ENCODE measurements around the gene PRSS53.

The PRSS53 gene

GRCh38 chr16:31118223-31119155 lies 29.7 kb upstream of the PRSS53 start:
- Histone ChIP-seq H3K36me3 (ENCODE audit: control insufficient read depth in 5 of 5, insufficient read depth in 5 of 5, low read length in 5 of 5) (peaks cover 5 to 38% (median 27%) of the 10 kb centered on the region in 5 donors), H3K27ac (ENCODE audit: low read depth, low read length) (peak overlapping the region; percentile 98), H3K4me1 (ENCODE audit: control insufficient read depth in 5 of 5, insufficient read depth in 5 of 5, low read length in 5 of 5) (peaks cover 7 to 31% (median 16%) of the 10 kb centered on the region in 5 donors), H3K9ac (ENCODE audit: low read length in 5 of 5) (peak overlapping the region; percentile 67 to 93 (median 89)), H3K4me3 (ENCODE audit: low read depth in 1 of 5, low read length in 5 of 5) (peak overlapping the region; percentile 67 to 93 (median 81)), H3K9me3 (ENCODE audit: control insufficient read depth in 5 of 5, low read length in 5 of 5) (no peaks in the 10 kb centered on the region), H3K27me3 (ENCODE audit: control insufficient read depth in 5 of 5, insufficient read depth in 4 of 5, low read length in 5 of 5) (no peaks in the 10 kb centered on the region)

- Histone ChIP-seq H3K4me1 (ENCODE audit: control insufficient read depth in 5 of 5, insufficient read depth in 5 of 5, low read length in 5 of 5) (peaks cover 7 to 40% (median 25%) of the 10 kb centered on the region in 5 donors), H3K27me3 (ENCODE audit: control insufficient read depth in 5 of 5, insufficient read depth in 4 of 5, low read length in 5 of 5) (no peaks in the 10 kb centered on the region), H3K4me3 (ENCODE audit: low read depth in 1 of 5, low read length in 5 of 5) (peak within 1 kb of the TSS; percentile 67 to 93 (median 81))
Measured at GRCh38 chr16:31117384-31118222, 28.9 kb upstream of the PRSS53 start, which contains the start of gene KAT8. KAT8 (plus strand) TSS chr16:31117664; CDS start chr16:31117682, 18 bp downstream.

GRCh38 chr16:31114468-31114867 lies 25.7 kb upstream of the PRSS53 start:
- H3K9ac ChIP-seq (ENCODE audit: low read length in 5 of 5) = no peak overlapping the region
- no peaks in the 10 kb centered on the region for H3K27me3 ChIP-seq (ENCODE audit: control insufficient read depth in 5 of 5, insufficient read depth in 4 of 5, low read length in 5 of 5)
- H3K36me3 ChIP-seq (ENCODE audit: control insufficient read depth in 5 of 5, insufficient read depth in 5 of 5, low read length in 5 of 5) = peaks cover 0 to 43% (median 35%) of the 10 kb centered on the region in 5 donors
- H3K9me3 ChIP-seq (ENCODE audit: control insufficient read depth in 5 of 5, low read length in 5 of 5) = no peaks in the 10 kb centered on the region
- peak overlapping the region; percentile 65 for H3K27ac ChIP-seq (ENCODE audit: low read depth, low read length)
- H3K4me3 ChIP-seq (ENCODE audit: low read depth in 1 of 5, low read length in 5 of 5) = no peak overlapping the region
- peaks cover 7 to 44% (median 33%) of the 10 kb centered on the region in 5 donors for H3K4me1 ChIP-seq (ENCODE audit: control insufficient read depth in 5 of 5, insufficient read depth in 5 of 5, low read length in 5 of 5)

More at GRCh38 chr16:31117384-31118222, 28.9 kb upstream of the PRSS53 start, which contains the start of gene KAT8:
- H3K27ac ChIP-seq (ENCODE audit: low read depth, low read length) = peak within 1 kb of the TSS; percentile 98
- no peaks in the 10 kb centered on the region for H3K9me3 ChIP-seq (ENCODE audit: control insufficient read depth in 5 of 5, low read length in 5 of 5)
- peak within 1 kb of the TSS; percentile 73 to 93 (median 89) for H3K9ac ChIP-seq (ENCODE audit: low read length in 5 of 5)
- peaks cover 5 to 41% (median 30%) of the 10 kb centered on the region in 5 donors for H3K36me3 ChIP-seq (ENCODE audit: control insufficient read depth in 5 of 5, insufficient read depth in 5 of 5, low read length in 5 of 5)

GRCh38 chr16:31113121-31114120 lies 24.7 kb upstream of the PRSS53 start:
- peaks cover 0 to 39% (median 38%) of the 10 kb centered on the region in 5 donors for H3K36me3 ChIP-seq (ENCODE audit: control insufficient read depth in 5 of 5, insufficient read depth in 5 of 5, low read length in 5 of 5)
- H3K9me3 ChIP-seq (ENCODE audit: control insufficient read depth in 5 of 5, low read length in 5 of 5) = no peaks in the 10 kb centered on the region
- H3K27me3 ChIP-seq (ENCODE audit: control insufficient read depth in 5 of 5, insufficient read depth in 4 of 5, low read length in 5 of 5) = no peaks in the 10 kb centered on the region
- no peak overlapping the region for H3K4me3 ChIP-seq (ENCODE audit: low read depth in 1 of 5, low read length in 5 of 5)
- peak overlapping the region; percentile 65 for H3K27ac ChIP-seq (ENCODE audit: low read depth, low read length)
- H3K9ac ChIP-seq (ENCODE audit: low read length in 5 of 5) = peak overlapping the region in 2 of 5 donors; percentile 6 to 21
- peaks cover 6 to 48% (median 36%) of the 10 kb centered on the region in 5 donors for H3K4me1 ChIP-seq (ENCODE audit: control insufficient read depth in 5 of 5, insufficient read depth in 5 of 5, low read length in 5 of 5)

GRCh38 chr16:31112711-31113110 lies 24.0 kb upstream of the PRSS53 start:
- H3K27me3 ChIP-seq (ENCODE audit: control insufficient read depth in 5 of 5, insufficient read depth in 4 of 5, low read length in 5 of 5) = no peaks in the 10 kb centered on the region
- peak overlapping the region in 1 of 5 donors; percentile 6 for H3K9ac ChIP-seq (ENCODE audit: low read length in 5 of 5)
- H3K4me1 ChIP-seq (ENCODE audit: control insufficient read depth in 5 of 5, insufficient read depth in 5 of 5, low read length in 5 of 5) = peaks cover 5 to 49% (median 36%) of the 10 kb centered on the region in 5 donors
- H3K4me3 ChIP-seq (ENCODE audit: low read depth in 1 of 5, low read length in 5 of 5) = no peak overlapping the region
- H3K9me3 ChIP-seq (ENCODE audit: control insufficient read depth in 5 of 5, low read length in 5 of 5) = no peaks in the 10 kb centered on the region
- H3K36me3 ChIP-seq (ENCODE audit: control insufficient read depth in 5 of 5, insufficient read depth in 5 of 5, low read length in 5 of 5) = peaks cover 0 to 39% (median 38%) of the 10 kb centered on the region in 5 donors
- peak overlapping the region; percentile 65 for H3K27ac ChIP-seq (ENCODE audit: low read depth, low read length)

GRCh38 chr16:31111881-31112466 lies 23.2 kb upstream of the PRSS53 start:
- H3K27me3 ChIP-seq (ENCODE audit: control insufficient read depth in 5 of 5, insufficient read depth in 4 of 5, low read length in 5 of 5) = no peaks in the 10 kb centered on the region
- H3K9me3 ChIP-seq (ENCODE audit: control insufficient read depth in 5 of 5, low read length in 5 of 5) = no peaks in the 10 kb centered on the region
- H3K27ac ChIP-seq (ENCODE audit: low read depth, low read length) = peak overlapping the region; percentile 65
- H3K9ac ChIP-seq (ENCODE audit: low read length in 5 of 5) = peak overlapping the region in 1 of 5 donors; percentile 6
- peaks cover 0 to 39% (median 38%) of the 10 kb centered on the region in 5 donors for H3K36me3 ChIP-seq (ENCODE audit: control insufficient read depth in 5 of 5, insufficient read depth in 5 of 5, low read length in 5 of 5)
- no peak overlapping the region for H3K4me3 ChIP-seq (ENCODE audit: low read depth in 1 of 5, low read length in 5 of 5)
- H3K4me1 ChIP-seq (ENCODE audit: control insufficient read depth in 5 of 5, insufficient read depth in 5 of 5, low read length in 5 of 5) = peaks cover 6 to 48% (median 36%) of the 10 kb centered on the region in 5 donors

GRCh38 chr16:31110106-31111034 lies 21.6 kb upstream of the PRSS53 start:
- Histone ChIP-seq H3K4me3 (ENCODE audit: low read depth in 1 of 5, low read length in 5 of 5) (no peak overlapping the region), H3K9me3 (ENCODE audit: control insufficient read depth in 5 of 5, low read length in 5 of 5) (no peaks in the 10 kb centered on the region), H3K9ac (ENCODE audit: low read length in 5 of 5) (no peak overlapping the region), H3K27ac (ENCODE audit: low read depth, low read length) (no peak overlapping the region), H3K36me3 (ENCODE audit: control insufficient read depth in 5 of 5, insufficient read depth in 5 of 5, low read length in 5 of 5) (peaks cover 0 to 39% (median 38%) of the 10 kb centered on the region in 5 donors), H3K27me3 (ENCODE audit: control insufficient read depth in 5 of 5, insufficient read depth in 4 of 5, low read length in 5 of 5) (no peaks in the 10 kb centered on the region), H3K4me1 (ENCODE audit: control insufficient read depth in 5 of 5, insufficient read depth in 5 of 5, low read length in 5 of 5) (peaks cover 6 to 44% (median 43%) of the 10 kb centered on the region in 5 donors)

- Histone ChIP-seq H3K27ac (ENCODE audit: low read depth, low read length) (no peak overlapping the region), H3K27me3 (ENCODE audit: control insufficient read depth in 5 of 5, insufficient read depth in 4 of 5, low read length in 5 of 5) (no peaks in the 10 kb centered on the region), H3K4me3 (ENCODE audit: low read depth in 1 of 5, low read length in 5 of 5) (peak overlapping the region in 1 of 5 donors; percentile 82), H3K9me3 (ENCODE audit: control insufficient read depth in 5 of 5, low read length in 5 of 5) (no peaks in the 10 kb centered on the region), H3K9ac (ENCODE audit: low read length in 5 of 5) (no peak overlapping the region), H3K36me3 (ENCODE audit: control insufficient read depth in 5 of 5, insufficient read depth in 5 of 5, low read length in 5 of 5) (peaks cover 0 to 39% (median 38%) of the 10 kb centered on the region in 5 donors), H3K4me1 (ENCODE audit: control insufficient read depth in 5 of 5, insufficient read depth in 5 of 5, low read length in 5 of 5) (peaks cover 6 to 43% (median 42%) of the 10 kb centered on the region in 5 donors)
Measured at GRCh38 chr16:31109622-31110021, 20.9 kb upstream of the PRSS53 start.

Data from subcutaneous abdominal adipose tissue (tissue), 5 donors.